ENCODE measurements around the gene CFAP54.

The CFAP54 gene

GRCh38 chr12:96495841-96496545 is 6.6 kb downstream of the CFAP54 start:
- TF ChIP-seq GATA3 (IDR thresholded peaks at IDR 0.05; ENCODE audit: low read depth, low read length) (no peak), GATA2 (IDR thresholded peaks at IDR 0.05; ENCODE audit: low read depth, low read length) (no peak)

- no peak for TF ChIP-seq GATA3 (IDR thresholded peaks at IDR 0.05; ENCODE audit: low read depth, low read length)
These were observed 7.6 kb downstream of the CFAP54 start for GRCh38 chr12:96496944-96497343.

GRCh38 chr12:96497855-96498254 is 8.5 kb downstream of the CFAP54 start:
- no peak for TF ChIP-seq GATA2 (IDR thresholded peaks at IDR 0.05; ENCODE audit: low read depth, low read length)
- no peak for TF ChIP-seq GATA3 (IDR thresholded peaks at IDR 0.05; ENCODE audit: low read depth, low read length)

GRCh38 chr12:96500693-96501092 is 11.3 kb downstream of the CFAP54 start:
- TF ChIP-seq GATA2 (IDR thresholded peaks at IDR 0.05; ENCODE audit: low read depth, low read length): no peak
- no peak for TF ChIP-seq GATA3 (IDR thresholded peaks at IDR 0.05; ENCODE audit: low read depth, low read length)

GRCh38 chr12:96501133-96501761 is 11.9 kb downstream of the CFAP54 start:
- TF ChIP-seq GATA3 (IDR thresholded peaks at IDR 0.05; ENCODE audit: low read depth, low read length) (no peak), GATA2 (IDR thresholded peaks at IDR 0.05; ENCODE audit: low read depth, low read length) (no peak)

- TF ChIP-seq GATA3 (IDR thresholded peaks at IDR 0.05; ENCODE audit: low read depth, low read length) (no peak), GATA2 (IDR thresholded peaks at IDR 0.05; ENCODE audit: low read depth, low read length) (no peak)
These were observed 12.5 kb downstream of the CFAP54 start for GRCh38 chr12:96501908-96502307.

- TF ChIP-seq GATA2 (IDR thresholded peaks at IDR 0.05; ENCODE audit: low read depth, low read length) (no peak), GATA3 (IDR thresholded peaks at IDR 0.05; ENCODE audit: low read depth, low read length) (no peak)
These were observed 13.1 kb downstream of the CFAP54 start for GRCh38 chr12:96502477-96502876.

GRCh38 chr12:96502949-96503532 is 13.7 kb downstream of the CFAP54 start:
- TF ChIP-seq GATA2 (IDR thresholded peaks at IDR 0.05; ENCODE audit: low read depth, low read length) (no peak), GATA3 (IDR thresholded peaks at IDR 0.05; ENCODE audit: low read depth, low read length) (no peak)

GRCh38 chr12:96503976-96504375 is 14.6 kb downstream of the CFAP54 start:
- TF ChIP-seq GATA3 (IDR thresholded peaks at IDR 0.05; ENCODE audit: low read depth, low read length) (no peak), GATA2 (IDR thresholded peaks at IDR 0.05; ENCODE audit: low read depth, low read length) (no peak)

GRCh38 chr12:96506776-96507175 is 17.4 kb downstream of the CFAP54 start:
- TF ChIP-seq GATA2 (IDR thresholded peaks at IDR 0.05; ENCODE audit: low read depth, low read length) (no peak), GATA3 (IDR thresholded peaks at IDR 0.05; ENCODE audit: low read depth, low read length) (no peak)

- no peak for TF ChIP-seq GATA2 (IDR thresholded peaks at IDR 0.05; ENCODE audit: low read depth, low read length)
- no peak for TF ChIP-seq GATA3 (IDR thresholded peaks at IDR 0.05; ENCODE audit: low read depth, low read length)
These were observed 21.0 kb downstream of the CFAP54 start for GRCh38 chr12:96510306-96510764.

- TF ChIP-seq GATA3 (IDR thresholded peaks at IDR 0.05; ENCODE audit: low read depth, low read length): no peak
- no peak for TF ChIP-seq GATA2 (IDR thresholded peaks at IDR 0.05; ENCODE audit: low read depth, low read length)
These were observed 23.8 kb downstream of the CFAP54 start for GRCh38 chr12:96513166-96513565.

GRCh38 chr12:96513681-96514080 is 24.3 kb downstream of the CFAP54 start:
- TF ChIP-seq GATA3 (IDR thresholded peaks at IDR 0.05; ENCODE audit: low read depth, low read length): no peak
- no peak for TF ChIP-seq GATA2 (IDR thresholded peaks at IDR 0.05; ENCODE audit: low read depth, low read length)

- TF ChIP-seq GATA2 (IDR thresholded peaks at IDR 0.05; ENCODE audit: low read depth, low read length) (no peak), GATA3 (IDR thresholded peaks at IDR 0.05; ENCODE audit: low read depth, low read length) (no peak)
These were observed 25.0 kb downstream of the CFAP54 start for GRCh38 chr12:96514328-96514727.

Data from SH-SY5Y (cell line).